Liver (tissue), 3 donors: ENCODE results near the gene WASF2.

Source experiments
- FOXA1 ChIP-seq: IDR thresholded peaks from 2 replicates; pipeline ENCODE4 v1.6.1; 2016; ENCODE audit warnings: antibody characterized with exemption
- TAF1 ChIP-seq: conservative IDR thresholded peaks from 2 replicates; pipeline ENCODE4 v1.6.1; 2016; ENCODE audit warnings: antibody characterized with exemption, mild to moderate bottlenecking
- TF ChIP-seq, protein P1 (sequence below): fragments of 150-350 bp; IDR thresholded peaks from 2 replicates; pipeline ENCODE4 v1.5.1; 2017; ENCODE audit warnings: improper control_type of control experiment, low read depth, low read length; ENCODE audit not compliant: missing input control
- TF ChIP-seq, protein P2 (sequence below): IDR thresholded peaks from 2 replicates; pipeline ENCODE4 v1.6.1; 2016; ENCODE audit warnings: antibody characterized with exemption, mild to moderate bottlenecking
- TF ChIP-seq, protein P3 (sequence below): IDR thresholded peaks from 2 replicates; pipeline ENCODE4 v1.6.1; 2016; ENCODE audit warnings: antibody characterized with exemption
- donor health status: healthy.
- donor health status: healthy.

DNA sequence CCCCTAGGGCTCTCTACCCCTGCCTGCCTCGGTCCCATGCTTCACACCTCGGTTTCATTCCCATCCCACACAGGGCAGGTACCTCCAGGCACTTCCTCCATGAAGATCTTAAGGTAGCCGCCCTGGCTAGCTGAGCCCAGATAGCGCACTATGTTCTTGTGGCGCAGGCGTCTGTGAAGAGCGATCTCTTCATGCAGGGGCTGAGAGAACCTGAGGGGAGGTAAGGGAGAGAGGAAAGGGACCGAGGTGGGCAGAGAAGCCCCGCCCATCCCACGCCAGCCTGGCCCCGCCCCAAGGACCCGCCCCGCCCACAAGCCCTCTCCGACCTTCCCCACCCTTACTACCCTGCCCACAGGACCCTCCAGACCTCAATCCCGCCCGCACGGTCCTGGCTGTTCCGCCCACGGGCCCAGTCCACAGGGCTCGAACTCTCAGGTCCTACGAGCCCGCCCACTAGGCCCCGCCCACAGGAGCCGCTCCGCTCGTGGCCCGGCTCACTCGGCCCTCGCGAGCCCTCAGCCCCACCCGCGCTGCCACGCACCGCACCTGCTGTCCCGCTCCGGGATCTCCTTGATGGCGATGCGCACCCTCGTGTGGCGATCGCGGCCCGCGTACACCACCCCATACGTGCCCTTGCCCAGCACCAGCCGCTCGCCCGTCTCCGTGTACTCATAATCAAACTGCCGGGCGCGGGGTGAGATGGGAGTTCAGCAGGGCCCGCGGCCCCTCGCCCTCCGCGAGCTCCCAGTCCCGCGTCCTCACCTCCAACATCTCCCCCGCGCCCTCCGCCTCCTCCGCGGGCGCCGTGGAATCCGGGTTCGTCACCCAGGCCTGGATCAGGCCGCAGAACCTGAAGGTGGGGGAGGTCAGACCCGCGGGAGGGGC, 129.6 kb downstream of the WASF2 start:
- TF ChIP-seq, protein P1, sequence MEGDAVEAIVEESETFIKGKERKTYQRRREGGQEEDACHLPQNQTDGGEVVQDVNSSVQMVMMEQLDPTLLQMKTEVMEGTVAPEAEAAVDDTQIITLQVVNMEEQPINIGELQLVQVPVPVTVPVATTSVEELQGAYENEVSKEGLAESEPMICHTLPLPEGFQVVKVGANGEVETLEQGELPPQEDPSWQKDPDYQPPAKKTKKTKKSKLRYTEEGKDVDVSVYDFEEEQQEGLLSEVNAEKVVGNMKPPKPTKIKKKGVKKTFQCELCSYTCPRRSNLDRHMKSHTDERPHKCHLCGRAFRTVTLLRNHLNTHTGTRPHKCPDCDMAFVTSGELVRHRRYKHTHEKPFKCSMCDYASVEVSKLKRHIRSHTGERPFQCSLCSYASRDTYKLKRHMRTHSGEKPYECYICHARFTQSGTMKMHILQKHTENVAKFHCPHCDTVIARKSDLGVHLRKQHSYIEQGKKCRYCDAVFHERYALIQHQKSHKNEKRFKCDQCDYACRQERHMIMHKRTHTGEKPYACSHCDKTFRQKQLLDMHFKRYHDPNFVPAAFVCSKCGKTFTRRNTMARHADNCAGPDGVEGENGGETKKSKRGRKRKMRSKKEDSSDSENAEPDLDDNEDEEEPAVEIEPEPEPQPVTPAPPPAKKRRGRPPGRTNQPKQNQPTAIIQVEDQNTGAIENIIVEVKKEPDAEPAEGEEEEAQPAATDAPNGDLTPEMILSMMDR: no peak
- TF ChIP-seq, protein P2, sequence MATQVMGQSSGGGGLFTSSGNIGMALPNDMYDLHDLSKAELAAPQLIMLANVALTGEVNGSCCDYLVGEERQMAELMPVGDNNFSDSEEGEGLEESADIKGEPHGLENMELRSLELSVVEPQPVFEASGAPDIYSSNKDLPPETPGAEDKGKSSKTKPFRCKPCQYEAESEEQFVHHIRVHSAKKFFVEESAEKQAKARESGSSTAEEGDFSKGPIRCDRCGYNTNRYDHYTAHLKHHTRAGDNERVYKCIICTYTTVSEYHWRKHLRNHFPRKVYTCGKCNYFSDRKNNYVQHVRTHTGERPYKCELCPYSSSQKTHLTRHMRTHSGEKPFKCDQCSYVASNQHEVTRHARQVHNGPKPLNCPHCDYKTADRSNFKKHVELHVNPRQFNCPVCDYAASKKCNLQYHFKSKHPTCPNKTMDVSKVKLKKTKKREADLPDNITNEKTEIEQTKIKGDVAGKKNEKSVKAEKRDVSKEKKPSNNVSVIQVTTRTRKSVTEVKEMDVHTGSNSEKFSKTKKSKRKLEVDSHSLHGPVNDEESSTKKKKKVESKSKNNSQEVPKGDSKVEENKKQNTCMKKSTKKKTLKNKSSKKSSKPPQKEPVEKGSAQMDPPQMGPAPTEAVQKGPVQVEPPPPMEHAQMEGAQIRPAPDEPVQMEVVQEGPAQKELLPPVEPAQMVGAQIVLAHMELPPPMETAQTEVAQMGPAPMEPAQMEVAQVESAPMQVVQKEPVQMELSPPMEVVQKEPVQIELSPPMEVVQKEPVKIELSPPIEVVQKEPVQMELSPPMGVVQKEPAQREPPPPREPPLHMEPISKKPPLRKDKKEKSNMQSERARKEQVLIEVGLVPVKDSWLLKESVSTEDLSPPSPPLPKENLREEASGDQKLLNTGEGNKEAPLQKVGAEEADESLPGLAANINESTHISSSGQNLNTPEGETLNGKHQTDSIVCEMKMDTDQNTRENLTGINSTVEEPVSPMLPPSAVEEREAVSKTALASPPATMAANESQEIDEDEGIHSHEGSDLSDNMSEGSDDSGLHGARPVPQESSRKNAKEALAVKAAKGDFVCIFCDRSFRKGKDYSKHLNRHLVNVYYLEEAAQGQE: no peak
- no peak for TF ChIP-seq TAF1
- TF ChIP-seq FOXA1: no peak
- TF ChIP-seq, protein P3, sequence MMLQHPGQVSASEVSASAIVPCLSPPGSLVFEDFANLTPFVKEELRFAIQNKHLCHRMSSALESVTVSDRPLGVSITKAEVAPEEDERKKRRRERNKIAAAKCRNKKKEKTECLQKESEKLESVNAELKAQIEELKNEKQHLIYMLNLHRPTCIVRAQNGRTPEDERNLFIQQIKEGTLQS: no peak
